Stimulated activated CD4-positive, alpha-beta T cell treated with anti-CD3 and anti-CD28 coated beads, TNF-alpha, amount 100 ng/mL, for 1 hour (primary cell): ENCODE measurements around the gene ASCL2.
"Not testable (repeated sequence)": the region's sequence is repeated elsewhere in the genome, so short reads cannot be mapped to it uniquely, and the experiment has no call there.

ENCODE experiments used
- DNase-seq, 3 donors: peaks; one replicate each; pipeline ENCODE4 v3.0.0-alpha.2; 2020; ENCODE audit warnings: low read depth in 3 of 3, low spot score in 1 of 3

ASCL2 gene

DNA sequence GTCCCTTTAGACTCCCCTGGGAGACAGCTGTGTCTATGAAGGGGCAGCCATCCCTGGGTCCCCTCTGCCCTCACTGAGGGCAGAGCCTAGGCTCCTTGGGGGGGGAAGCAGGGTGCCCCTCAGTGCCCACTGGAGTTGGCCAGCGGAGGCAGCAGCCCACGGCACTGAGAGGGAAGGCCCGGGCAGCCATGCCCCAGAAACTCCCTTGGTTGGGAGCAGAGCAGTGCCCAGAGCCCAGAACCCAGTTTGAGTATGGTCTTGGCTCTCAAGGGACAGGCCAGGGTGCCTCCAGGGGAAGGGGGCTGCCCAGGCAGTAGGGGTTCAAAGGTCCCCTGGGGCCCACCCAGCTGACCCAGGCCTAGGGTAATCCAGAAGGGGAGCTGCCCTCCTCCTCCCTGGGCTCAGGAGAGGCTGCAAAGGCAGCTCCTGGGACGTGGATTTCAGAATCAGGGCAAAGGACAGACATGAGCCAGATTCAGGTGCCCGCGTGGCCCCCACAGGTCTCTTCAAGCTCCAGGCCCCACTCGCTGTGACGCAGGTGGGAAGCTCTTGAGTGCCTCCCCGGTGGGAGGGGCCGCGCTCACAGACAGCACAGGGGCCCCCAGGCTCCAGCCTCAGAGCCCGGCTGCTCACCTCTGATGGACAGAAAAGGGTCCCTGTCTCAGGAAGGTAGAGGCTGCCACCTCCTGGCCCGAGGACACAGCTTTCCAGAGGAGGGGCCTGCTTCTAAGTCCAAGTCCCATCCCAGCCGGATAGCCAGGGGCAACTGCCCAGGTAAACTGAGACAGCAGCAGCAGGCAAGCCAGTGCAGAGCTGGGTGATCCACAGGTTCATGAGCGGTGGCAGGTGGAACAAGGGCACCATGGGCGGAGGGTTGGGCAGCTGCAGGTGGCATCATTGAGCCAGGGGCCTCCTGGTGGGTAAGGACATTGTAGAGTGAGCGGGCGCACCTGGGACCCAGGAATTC lies 28.7 kb upstream of the ASCL2 start:
- no peak for DNase-seq

DNA sequence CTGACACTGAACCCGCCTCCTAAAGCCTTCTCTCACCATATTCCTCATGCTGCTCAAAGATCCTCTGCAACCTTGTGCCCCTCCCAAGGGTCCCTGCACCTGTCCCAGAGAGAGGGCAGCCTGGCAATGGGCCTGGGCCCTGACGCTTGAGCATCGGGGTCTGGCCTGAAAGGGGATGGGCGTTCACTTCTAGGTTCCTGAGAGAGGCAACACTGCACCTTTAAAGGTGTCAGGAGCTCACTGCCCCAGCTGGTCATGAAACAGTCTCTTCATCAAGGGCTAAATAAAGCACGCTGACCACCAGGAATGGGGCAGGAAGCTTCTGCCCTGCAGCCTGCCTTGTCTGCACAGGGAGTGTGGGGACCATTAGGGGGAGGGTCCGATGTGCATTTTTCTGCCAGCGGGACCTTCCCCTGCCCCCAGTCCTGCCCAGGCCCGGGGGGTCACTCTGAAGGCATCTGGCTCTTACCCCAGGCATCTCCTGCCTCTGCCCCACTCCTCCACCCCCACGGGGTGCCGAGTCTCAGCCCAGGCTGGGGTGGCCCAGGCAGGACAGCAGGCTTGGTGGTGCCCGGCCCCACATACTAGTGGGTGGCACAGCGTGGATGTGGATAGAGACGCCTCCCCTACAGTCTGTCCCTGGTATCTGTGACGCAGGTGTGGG lies 27.9 kb upstream of the ASCL2 start:
- no peak for DNase-seq

DNA sequence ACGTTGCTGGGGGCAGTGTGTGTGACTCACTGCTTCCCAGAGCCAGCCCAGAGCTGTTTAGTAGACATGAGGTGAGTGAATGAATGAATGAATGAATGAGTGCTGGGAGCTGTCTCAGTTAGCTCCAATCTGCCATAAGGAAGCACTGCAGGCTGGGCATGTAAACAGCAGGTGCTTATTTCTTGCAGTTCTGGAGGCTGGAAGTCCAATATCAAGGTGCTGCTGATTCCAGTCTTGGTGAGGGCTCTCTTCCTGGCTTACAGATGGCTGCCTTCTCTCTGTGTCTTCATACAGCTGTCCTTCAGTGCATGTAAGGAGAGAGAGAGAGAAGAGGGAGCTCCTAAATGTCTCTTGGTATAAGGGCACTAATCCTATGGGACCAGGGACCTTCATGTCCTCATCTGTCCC lies 27.2 kb upstream of the ASCL2 start:
- DNase-seq = no peak

DNA sequence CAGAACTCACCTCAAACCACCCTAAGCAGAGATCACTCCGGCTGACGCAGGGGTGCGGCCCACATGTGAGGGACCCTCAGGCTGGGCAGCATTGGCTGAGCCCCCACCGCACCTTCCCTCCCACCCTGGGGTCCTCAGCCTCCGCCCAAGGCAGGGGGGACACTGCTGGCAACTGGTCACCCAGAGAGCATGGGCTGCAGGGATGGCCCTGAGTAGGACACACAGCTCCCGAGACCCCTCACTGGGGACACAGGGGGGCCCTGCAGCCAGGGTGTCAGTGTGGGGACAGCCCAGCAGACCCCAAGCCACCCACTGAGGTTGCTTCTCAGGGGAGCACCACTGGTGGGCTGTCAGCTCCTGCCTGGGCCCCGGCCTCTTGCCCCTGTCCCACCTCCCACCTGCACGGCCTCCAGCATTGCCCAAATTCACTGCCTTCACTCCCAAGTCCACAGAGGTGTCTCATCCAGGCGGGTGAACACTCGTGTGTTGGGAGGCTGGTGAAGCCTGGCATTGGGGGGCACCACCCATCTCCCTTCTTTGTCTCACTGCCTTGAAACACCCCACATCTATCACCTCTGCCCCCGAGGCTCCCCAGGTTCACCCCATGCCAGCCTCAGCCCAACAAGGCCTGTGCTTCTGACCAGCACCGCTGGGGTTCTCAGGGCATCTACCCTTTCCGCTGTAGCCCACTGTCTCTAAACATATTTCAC lies 26.7 kb upstream of the ASCL2 start:
- no peak for DNase-seq

GRCh38 chr11:2295971-2296912 lies 25.9 kb upstream of the ASCL2 start:
- no peak for DNase-seq

DNA sequence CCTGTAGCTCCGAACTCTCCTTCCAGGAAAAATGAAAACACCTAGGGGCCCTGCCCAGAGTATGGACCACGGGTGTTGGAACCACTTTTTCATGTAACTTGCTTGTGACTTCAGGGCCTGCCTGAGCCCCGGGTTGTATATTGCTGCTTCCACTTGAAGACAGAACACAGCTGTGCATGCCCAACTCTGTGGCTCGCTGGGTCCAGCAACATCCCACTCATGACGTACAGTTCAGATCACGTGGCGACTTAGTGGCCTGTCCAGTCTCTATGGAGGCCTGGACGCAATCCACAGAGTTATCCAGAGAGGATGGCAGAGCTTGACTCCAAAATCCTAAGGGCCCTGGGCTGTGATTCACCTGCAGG lies 24.5 kb upstream of the ASCL2 start:
- no peak for DNase-seq

- no peak for DNase-seq
Measured at GRCh38 chr11:2293984-2294925, 23.9 kb upstream of the ASCL2 start.

DNA sequence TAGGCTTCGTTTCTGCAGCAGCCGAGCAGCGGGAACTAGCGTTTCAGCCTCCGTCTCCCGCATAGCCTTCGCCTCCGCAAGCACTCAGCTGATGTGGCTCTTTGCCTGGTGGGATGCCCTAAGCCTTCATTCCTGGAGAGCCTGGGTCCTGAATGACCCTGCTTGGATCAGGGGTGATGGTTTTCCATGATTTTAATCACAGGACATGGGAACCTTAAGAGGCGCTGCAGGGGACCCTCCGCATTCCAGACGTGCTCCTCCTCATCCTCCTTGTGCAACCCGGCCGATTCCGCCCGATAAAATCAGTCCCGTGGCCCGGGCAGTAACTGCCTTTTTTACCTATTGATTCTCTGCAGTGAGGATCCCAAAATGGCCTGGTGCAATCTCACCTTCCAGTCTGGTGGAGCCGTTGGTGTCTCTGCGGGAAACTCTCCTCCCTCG lies 23.2 kb upstream of the ASCL2 start:
- DNase-seq = no peak

DNA sequence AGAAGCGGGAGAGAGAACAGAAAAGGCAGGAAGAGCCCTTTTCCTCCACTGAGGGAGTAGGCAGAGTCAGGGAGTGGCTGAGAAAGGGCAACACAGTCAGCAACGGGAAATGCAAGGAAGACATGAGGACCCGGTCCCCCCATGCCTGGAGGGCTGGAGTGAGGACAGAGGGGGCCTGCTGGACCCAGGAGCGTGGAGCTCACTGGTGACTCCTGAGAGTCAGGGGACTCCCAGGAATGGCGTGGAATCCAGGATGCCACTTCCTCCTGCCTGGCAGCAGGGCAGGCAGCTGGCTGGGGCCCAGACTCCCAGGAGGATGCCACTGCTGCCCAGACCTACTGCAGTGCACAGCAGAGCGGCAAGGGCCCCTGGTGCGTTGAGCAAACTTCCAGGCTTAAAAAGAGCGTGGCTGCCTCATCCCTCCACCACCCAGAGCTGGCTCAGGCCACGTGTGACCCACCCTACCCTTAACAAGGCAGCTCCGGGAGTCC lies 20.0 kb upstream of the ASCL2 start:
- DNase-seq = no peak

DNA sequence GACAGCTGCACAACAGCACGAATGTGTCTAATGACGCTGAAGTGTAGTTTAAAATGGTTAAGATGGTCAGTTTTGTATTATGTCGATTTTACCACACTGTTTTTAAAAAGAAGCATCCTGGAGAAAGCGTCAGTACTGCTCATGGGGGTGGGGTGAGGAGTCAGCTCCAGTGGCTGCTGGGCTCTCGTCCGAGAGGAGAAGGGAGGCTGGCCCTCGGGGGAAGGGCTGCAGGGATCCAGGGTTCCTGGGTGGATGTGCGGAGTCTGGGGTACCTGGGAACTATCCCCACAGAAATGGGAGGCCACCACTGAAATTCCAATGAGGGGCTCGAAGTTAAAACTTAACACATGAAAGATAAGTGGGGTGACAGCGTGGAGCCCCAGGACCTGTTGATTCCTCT lies 19.5 kb upstream of the ASCL2 start:
- no peak for DNase-seq

DNA sequence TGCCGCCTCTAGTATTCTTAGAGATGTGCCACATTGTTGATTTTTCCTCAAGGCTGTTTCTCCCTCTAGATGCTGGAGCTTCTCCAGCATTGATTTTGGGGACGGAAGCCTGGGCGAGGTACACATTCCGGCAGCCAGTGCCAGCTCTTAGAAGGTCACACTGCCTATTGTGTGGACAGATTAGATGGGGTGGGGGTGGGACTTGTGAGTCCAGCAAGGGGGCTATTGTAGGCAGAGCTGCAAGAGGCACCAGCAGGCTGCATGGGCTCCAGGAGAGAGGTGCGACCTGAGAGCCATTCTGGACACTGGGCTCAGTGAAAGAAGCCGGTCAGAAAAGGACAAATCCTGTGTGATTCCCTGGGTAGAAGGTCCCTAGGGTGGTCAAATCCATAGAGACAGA lies 19.0 kb upstream of the ASCL2 start:
- DNase-seq = no peak

- no peak for DNase-seq
Measured at GRCh38 chr11:2287091-2287490, 16.7 kb upstream of the ASCL2 start.

- not testable (repeated sequence) for DNase-seq
Measured at GRCh38 chr11:2286350-2286749, 16.0 kb upstream of the ASCL2 start.

GRCh38 chr11:2280208-2280607 lies 9.8 kb upstream of the ASCL2 start:
- DNase-seq = no peak

DNA sequence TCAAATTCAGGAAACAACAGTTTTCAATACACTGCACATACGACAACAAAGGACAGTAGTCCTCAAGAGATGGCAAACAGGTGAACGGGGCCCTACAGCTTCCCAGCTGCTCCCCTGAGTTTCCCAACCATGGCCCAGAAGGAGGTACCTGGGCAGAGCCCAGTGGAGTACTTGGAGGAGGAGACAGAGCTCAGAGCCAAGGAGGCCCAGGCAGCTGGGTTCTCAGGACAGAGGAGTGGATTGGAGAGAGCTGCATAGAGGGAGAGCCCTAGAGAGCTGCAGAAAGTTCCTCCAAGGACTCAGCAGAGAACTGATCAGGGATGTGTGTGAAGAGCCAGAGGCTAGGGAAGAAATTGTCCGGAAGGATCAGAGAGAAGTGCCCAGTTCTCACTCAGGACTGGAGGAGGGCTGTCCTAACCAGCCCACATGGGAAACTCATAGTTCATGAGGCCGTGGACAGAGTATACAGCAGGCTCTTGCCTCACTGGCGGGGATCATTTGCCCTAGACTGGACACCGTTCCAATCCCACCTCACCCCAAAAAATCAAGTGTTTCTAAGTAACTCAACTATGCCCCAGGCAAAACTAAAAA lies 7.6 kb upstream of the ASCL2 start:
- DNase-seq = no peak

DNA sequence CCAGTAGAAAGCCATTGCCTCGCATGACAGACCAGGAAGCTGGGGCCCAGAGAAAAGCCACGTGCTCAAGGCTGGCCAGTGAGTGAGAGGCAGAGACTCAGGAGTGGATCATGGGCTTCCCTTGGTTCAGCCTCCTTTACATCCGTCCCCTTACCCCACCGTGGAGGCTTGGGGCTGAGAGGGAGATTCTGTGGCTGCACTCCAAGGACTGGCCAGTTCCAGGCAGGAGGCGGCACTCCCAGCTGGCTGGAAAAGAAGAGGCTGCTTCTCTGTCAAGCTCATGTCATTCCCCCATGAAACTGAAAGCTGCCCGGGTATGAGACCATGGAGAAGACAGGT lies 6.6 kb upstream of the ASCL2 start:
- DNase-seq = no peak

GRCh38 chr11:2276280-2277007 lies 6.1 kb upstream of the ASCL2 start:
- no peak for DNase-seq
